BLaER1 (cell line): ENCODE data around the gene INIP.

Experiments
- H3K27ac ChIP-seq: shearing (Covaris generic); formaldehyde crosslinking; 2 replicates; pipeline ENCODE4 v1.8.1; 2022
- H3K27me3 ChIP-seq: shearing (Covaris generic); formaldehyde crosslinking; 2 replicates; pipeline ENCODE4 v1.8.1; 2022
- H3K36me3 ChIP-seq: shearing (Covaris generic); formaldehyde crosslinking; 2 replicates; pipeline ENCODE4 v1.8.1; 2022
- H3K4me1 ChIP-seq: shearing (Covaris generic); formaldehyde crosslinking; 2 replicates; pipeline ENCODE4 v1.8.1; 2022
- H3K4me2 ChIP-seq: shearing (Covaris generic); formaldehyde crosslinking; 2 replicates; pipeline ENCODE4 v1.8.1; 2022
- H3K4me3 ChIP-seq: shearing (Covaris generic); formaldehyde crosslinking; 2 replicates; pipeline ENCODE4 v1.8.1; 2022
- H3K9ac ChIP-seq: shearing (Covaris generic); formaldehyde crosslinking; 2 replicates; pipeline ENCODE4 v1.8.1; 2022
- H3K9me3 ChIP-seq: shearing (Covaris generic); formaldehyde crosslinking; 2 replicates; pipeline ENCODE4 v1.8.1; 2022
- H4K20me1 ChIP-seq: shearing (Covaris generic); formaldehyde crosslinking; 2 replicates; pipeline ENCODE4 v1.8.1; 2022
- Cebpa-rat ChIP-seq: shearing (Covaris generic); IDR thresholded peaks from 2 replicates; pipeline ENCODE4 v1.8.1; 2022

The INIP gene

DNA sequence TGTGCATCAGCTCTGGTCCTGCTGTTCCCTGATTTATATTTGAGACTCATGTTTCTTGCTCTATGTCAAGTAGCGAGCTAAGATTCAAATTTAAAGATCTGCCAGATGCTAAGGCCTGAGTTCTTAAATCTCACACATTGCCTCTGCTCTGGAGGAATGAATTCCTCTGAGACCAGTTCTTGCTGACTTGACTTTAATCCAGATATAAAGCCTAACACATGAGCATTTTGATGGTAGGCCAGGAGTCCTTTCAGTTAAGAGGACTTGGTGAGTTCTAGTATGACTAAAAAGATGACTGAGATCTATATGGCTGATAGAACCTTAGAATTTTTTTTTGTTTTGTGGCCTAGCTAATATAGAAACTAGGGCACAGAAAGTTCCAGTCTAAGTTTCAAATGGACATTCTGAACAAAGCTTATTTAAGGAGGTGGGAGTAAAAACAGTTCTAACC, 1.3 kb upstream of the INIP start:
- no peak for TF ChIP-seq Cebpa-rat
- no peak overlapping the region for H3K4me3 ChIP-seq
- H3K9ac ChIP-seq: no peak overlapping the region
- peaks cover 10% of the 10 kb centered on the region; the same call in 1 of the 2 replicates for H4K20me1 ChIP-seq
- no peak overlapping the region for H3K4me2 ChIP-seq
- H3K27ac ChIP-seq: no peak overlapping the region
- H3K4me1 ChIP-seq: peaks cover 14% of the 10 kb centered on the region
- H3K9me3 ChIP-seq: no peaks in the 10 kb centered on the region
- H3K36me3 ChIP-seq: peaks cover 6% of the 10 kb centered on the region
- no peaks in the 10 kb centered on the region for H3K27me3 ChIP-seq

DNA sequence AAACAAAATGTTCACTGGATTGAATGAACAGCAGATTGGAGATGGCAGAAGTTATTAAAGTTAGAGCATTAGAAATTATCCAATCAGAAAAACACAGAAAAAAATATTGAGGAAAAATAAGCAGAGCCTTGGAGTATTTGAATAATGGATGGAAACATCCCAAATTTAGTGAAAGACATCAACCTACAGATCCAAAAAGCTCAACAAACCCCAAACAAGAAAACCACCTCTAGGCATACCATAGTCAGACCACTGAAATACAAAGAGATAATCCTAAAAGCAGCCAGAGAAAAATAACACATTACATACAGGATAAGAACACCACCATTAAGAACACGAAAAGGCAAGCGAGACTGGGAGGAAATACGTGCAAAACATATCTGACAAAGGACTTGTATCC, 5.2 kb downstream of the INIP start:
- no peak for TF ChIP-seq Cebpa-rat
- H3K4me2 ChIP-seq: no peak overlapping the region
- H3K9ac ChIP-seq: no peak overlapping the region
- H3K4me3 ChIP-seq: no peak overlapping the region
- H3K9me3 ChIP-seq: peaks cover 4% of the 10 kb centered on the region; the same call in 1 of the 2 replicates
- H3K27ac ChIP-seq: no peak overlapping the region
- no peaks in the 10 kb centered on the region for H3K27me3 ChIP-seq
- peaks cover 26% of the 10 kb centered on the region for H4K20me1 ChIP-seq
- H3K4me1 ChIP-seq: peaks cover 14% of the 10 kb centered on the region
- peaks cover 49% of the 10 kb centered on the region for H3K36me3 ChIP-seq

DNA sequence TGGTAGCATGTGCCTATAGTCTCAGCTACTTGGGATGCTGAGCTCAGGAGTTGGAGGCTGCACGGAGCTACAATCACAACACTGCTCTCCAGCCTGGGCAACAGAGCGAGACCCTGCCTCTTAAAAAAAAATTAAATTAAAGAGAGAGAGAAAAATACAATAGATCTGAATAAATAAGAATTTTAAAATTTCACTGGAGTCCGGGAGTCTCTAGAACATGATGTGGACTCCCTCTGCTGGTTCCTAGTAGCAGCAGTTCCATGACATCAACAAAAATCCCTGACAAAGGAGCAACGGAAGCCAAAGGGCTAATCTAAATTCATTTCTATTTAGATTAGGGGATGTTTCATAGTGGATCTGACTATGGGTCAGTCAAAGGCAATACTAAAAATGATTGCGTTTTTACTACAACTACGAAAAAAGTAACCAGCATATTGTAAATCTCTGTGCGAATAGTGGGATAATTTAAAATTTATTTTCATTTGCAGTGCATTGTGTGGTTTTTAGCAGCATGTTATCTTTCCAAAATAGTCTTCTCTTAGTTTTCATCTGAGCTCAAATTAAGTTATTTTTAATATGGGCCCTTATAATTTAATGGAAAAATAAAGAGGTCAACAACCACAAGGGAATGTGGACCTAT, 6.7 kb downstream of the INIP start:
- Histone ChIP-seq H3K27me3 (no peaks in the 10 kb centered on the region), H3K36me3 (peaks cover 53% of the 10 kb centered on the region), H3K9ac (no peak overlapping the region), H3K4me1 (peaks cover 4% of the 10 kb centered on the region), H3K4me3 (no peak overlapping the region), H3K4me2 (no peak overlapping the region), H3K27ac (no peak overlapping the region), H3K9me3 (peaks cover 4% of the 10 kb centered on the region; the same call in 1 of the 2 replicates), H4K20me1 (peaks cover 21% of the 10 kb centered on the region)
- TF ChIP-seq Cebpa-rat: no peak

DNA sequence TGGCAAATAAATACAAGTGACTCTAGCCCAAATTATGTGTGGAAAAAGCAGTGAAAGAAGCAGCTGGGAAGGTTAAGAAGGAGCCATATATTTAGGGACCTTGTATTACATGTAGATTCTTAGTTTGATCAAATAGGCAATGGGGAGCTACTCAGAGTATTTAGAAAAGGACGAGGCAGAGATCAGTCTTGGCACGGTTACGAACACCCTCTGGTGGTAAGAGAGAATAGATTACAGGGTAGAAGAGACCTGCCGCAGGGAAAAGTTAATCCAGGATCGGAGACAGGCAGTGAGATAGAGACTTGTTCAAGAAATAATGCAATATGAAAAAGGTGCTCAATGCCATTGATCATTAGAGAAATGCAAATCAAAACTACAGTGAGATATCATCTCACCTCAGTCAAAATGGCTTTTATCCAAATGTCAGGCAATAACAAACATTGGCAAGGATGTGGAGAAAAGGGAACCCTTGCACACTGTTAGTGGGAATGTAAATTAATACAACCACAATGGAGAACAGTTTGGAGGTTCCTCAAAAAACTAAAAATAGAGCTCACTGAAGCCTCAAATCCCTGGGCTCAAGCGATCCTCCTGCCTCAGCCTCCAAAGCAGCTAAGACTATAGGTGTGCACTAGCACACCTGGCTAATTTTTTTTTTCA, 12.0 kb downstream of the INIP start:
- no peak for TF ChIP-seq Cebpa-rat
- H3K4me2 ChIP-seq: no peak overlapping the region
- H3K36me3 ChIP-seq: peaks cover 56% of the 10 kb centered on the region

DNA sequence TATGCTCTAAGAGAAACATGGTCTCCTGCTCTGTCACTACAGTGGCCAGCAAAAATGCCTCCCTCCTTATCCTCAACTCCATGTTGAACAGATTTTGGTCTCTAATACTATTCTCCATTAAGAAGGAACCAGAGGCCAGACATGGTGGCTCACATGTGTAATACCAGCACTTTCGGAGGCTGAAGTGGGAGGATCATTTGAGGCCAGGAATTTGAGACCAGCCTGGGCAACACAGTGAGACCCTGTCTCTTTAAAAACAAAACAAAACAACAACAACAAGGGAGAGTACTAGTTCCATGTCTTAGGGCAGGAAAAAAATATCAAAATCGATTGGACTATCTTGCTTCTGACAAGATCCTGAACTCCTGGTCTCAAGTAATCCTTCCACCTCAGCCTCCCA, 14.6 kb downstream of the INIP start:
- Histone ChIP-seq H3K27ac (no peak overlapping the region), H3K9ac (no peak overlapping the region), H3K9me3 (no peaks in the 10 kb centered on the region), H3K27me3 (no peaks in the 10 kb centered on the region), H3K4me1 (no peaks in the 10 kb centered on the region), H3K36me3 (peaks cover 46% of the 10 kb centered on the region), H4K20me1 (peaks cover 22% of the 10 kb centered on the region), H3K4me3 (no peak overlapping the region), H3K4me2 (no peak overlapping the region)
- no peak for TF ChIP-seq Cebpa-rat

More for the DNA sequence above, 12.0 kb downstream of the INIP start:
- H3K9ac ChIP-seq: no peak overlapping the region
- H3K27ac ChIP-seq: no peak overlapping the region
- no peaks in the 10 kb centered on the region for H3K27me3 ChIP-seq
- no peak overlapping the region for H3K4me3 ChIP-seq
- H3K9me3 ChIP-seq: no peaks in the 10 kb centered on the region
- H4K20me1 ChIP-seq: peaks cover 31% of the 10 kb centered on the region
- no peaks in the 10 kb centered on the region for H3K4me1 ChIP-seq

DNA sequence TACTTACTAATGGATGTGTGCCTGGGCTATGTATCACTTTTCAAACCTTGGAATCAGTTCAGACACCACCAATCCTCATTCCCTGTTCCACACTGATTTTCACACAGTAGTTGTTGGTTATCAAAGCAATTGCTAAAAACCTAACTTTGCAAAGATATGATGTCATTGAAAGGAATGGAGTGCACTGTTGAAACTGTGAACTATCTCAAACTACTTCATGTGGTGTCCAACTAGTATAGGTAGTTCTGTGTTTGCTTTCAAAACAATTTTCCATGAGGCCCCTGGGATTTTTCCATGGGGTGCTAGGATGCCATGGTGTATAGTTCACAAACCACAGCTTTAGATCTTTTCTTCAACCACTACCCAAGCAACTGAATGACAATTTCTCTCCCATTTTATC, 17.8 kb downstream of the INIP start:
- Histone ChIP-seq H3K4me3 (no peak overlapping the region), H3K27ac (no peak overlapping the region), H3K4me1 (peaks cover 4% of the 10 kb centered on the region), H3K9ac (no peak overlapping the region), H3K36me3 (peaks cover 62% of the 10 kb centered on the region), H3K9me3 (no peaks in the 10 kb centered on the region), H3K27me3 (no peaks in the 10 kb centered on the region), H3K4me2 (no peak overlapping the region), H4K20me1 (peaks cover 8% of the 10 kb centered on the region; the same call in 1 of the 2 replicates)
- TF ChIP-seq Cebpa-rat: no peak

DNA sequence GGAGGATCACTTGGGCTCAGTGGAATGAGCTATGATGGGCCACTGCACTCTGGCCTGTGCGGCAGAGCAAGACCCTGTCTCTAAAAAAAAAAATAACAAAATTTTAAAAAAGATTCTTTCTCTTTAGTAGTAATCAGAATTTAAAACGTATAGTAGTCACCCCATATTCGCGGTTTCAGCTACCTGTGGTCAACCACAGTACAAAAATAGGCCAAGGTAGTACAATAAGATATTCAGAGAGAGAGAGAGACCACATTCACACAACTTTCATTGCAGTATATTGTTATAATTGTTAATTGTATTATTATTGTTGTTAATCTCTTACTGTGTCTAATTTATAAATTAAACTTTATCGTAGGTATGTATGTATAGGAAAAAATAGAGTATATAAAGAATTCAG, 18.7 kb downstream of the INIP start:
- no peaks in the 10 kb centered on the region for H4K20me1 ChIP-seq
- peaks cover 54% of the 10 kb centered on the region for H3K36me3 ChIP-seq
- no peaks in the 10 kb centered on the region for H3K27me3 ChIP-seq
- no peak overlapping the region for H3K9ac ChIP-seq
- peaks cover 9% of the 10 kb centered on the region for H3K4me1 ChIP-seq
- TF ChIP-seq Cebpa-rat: no peak
- no peak overlapping the region for H3K4me3 ChIP-seq
- no peak overlapping the region for H3K4me2 ChIP-seq
- H3K9me3 ChIP-seq: no peaks in the 10 kb centered on the region
- H3K27ac ChIP-seq: no peak overlapping the region

DNA sequence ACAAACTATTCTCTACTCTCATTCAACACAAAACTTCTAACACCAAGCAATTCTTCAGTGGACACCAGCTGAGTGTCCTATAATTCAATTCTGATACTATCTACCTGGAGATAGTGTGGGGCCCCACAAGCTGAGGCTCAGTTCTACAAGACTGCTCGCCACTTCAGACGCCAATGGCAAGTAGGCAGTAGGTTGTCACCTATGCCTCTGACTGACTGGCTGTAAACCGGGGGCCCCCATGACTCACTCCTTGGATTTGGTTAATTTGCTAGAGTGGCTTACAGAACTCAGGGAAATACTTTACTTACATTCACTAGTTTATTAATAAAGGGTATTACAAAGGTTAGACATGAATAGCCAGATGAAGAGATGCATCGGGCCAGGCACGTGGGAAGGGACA, 21.5 kb downstream of the INIP start:
- no peaks in the 10 kb centered on the region for H3K9me3 ChIP-seq
- H3K36me3 ChIP-seq: peaks cover 67% of the 10 kb centered on the region
- no peak overlapping the region for H3K9ac ChIP-seq
- no peaks in the 10 kb centered on the region for H3K27me3 ChIP-seq
- no peak overlapping the region for H3K27ac ChIP-seq
- TF ChIP-seq Cebpa-rat: no peak
- peaks cover 9% of the 10 kb centered on the region for H3K4me1 ChIP-seq
- no peaks in the 10 kb centered on the region for H4K20me1 ChIP-seq
- no peak overlapping the region for H3K4me3 ChIP-seq
- no peak overlapping the region for H3K4me2 ChIP-seq

DNA sequence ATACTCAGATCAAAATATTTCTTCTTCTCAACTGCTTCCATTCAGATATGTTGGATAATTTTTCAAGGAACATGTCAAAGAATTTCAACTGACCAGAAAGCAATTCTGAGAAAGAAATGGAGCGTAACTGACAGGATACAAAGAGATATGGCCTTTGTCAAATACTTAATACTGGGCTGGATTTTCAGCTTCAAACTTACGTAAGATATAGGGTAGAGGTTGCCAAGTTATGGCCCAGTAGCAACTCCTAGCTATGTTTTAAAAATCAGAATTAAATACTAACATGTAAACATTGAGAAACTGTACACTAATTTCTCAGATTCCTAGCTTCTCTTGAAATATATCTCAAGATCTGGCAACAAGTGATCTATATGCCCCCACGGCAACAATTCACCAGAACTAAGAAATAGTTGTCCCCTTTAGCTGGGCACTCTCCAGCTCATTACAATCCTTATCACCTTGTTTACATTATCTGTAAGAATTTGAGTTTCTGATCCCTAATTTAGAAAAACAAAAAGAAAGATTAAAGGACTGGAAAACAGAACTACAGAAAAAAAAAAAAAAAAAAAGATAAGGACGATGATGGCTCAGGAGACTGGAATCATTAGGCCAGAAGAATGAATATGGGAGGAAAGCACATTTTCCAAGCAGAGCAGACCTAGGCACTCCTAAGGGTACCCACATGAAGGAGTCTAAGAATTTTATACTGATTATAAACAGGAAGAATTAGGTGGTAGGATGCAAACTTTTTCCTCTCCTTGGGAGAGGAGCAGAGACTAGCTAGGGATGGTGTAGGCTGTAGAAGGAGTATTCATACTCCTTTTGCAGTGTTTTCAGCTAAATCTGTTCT, 23.0 kb downstream of the INIP start:
- Histone ChIP-seq H3K9ac (no peak overlapping the region), H3K36me3 (peaks cover 75% of the 10 kb centered on the region), H3K27me3 (no peaks in the 10 kb centered on the region), H4K20me1 (no peaks in the 10 kb centered on the region; the same call in 1 of the 2 replicates), H3K9me3 (no peaks in the 10 kb centered on the region), H3K4me1 (peaks cover 9% of the 10 kb centered on the region), H3K4me2 (no peak overlapping the region), H3K4me3 (no peak overlapping the region), H3K27ac (no peak overlapping the region)
- TF ChIP-seq Cebpa-rat: no peak
